ENCODE results near the gene ADD2.

The ADD2 gene

DNA sequence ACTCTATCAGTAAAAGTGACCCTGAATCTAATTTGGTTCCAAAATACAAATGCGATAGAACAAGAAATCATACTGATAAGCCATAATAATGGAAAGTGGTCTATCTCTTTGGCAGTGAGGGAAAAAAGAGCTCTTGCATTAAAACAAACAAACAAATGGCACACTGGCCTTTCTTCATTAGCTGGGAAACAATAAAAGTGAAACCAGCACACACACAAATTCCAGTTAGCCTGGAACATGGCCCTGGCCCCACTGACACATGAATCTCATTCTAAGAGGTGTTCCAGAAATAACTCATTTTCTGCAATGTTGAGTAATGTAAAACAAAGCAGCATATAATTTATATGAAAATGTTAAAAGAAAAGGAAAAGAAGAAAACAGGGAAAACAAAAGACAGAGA, 135.0 kb downstream of the ADD2 start:
- H3K36me3 ChIP-seq (ENCODE audit: control insufficient read depth in 1 of 2, insufficient read depth in 2 of 2, low read depth in 1 of 2, low read length in 2 of 2): no peaks in the 10 kb centered on the region
- no peak overlapping the region for H2AK5ac ChIP-seq (ENCODE audit: low read length, severe bottlenecking)
- no peak overlapping the region for H3K4me3 ChIP-seq (ENCODE audit: insufficient read depth in 1 of 2, low read depth in 1 of 2, low read length in 2 of 2)
- no peak overlapping the region for H3K14ac ChIP-seq (ENCODE audit: low read length in 2 of 2)
- peaks cover 13% of the 10 kb centered on the region for H3K9me3 ChIP-seq (ENCODE audit: control insufficient read depth, low read length)
- H2BK15ac ChIP-seq (ENCODE audit: low read depth, poor library complexity, severe bottlenecking): no peak overlapping the region
- H3K4ac ChIP-seq (ENCODE audit: low read depth in 1 of 2, low read length in 2 of 2): no peak overlapping the region
- H3K23ac ChIP-seq (ENCODE audit: low read length in 2 of 2): no peak overlapping the region
- H4K8ac ChIP-seq (ENCODE audit: low read length): no peak overlapping the region
- no peak overlapping the region for H3K9ac ChIP-seq (ENCODE audit: low read length)
- DNase-seq: no peak
- no peak overlapping the region for H3K4me2 ChIP-seq (ENCODE audit: low read length, poor library complexity, severe bottlenecking)
- no peaks in the 10 kb centered on the region for H3K4me1 ChIP-seq (ENCODE audit: control insufficient read depth, insufficient read depth, low read depth, low read length)
- no peak overlapping the region for H2BK120ac ChIP-seq (ENCODE audit: low read depth, low read length)
- no peak overlapping the region for H3K27ac ChIP-seq (ENCODE audit: low read length, poor library complexity, severe bottlenecking)
- no peak overlapping the region for H3K18ac ChIP-seq (ENCODE audit: low read depth in 1 of 2, low read length in 2 of 2)
- WGBS: no CpG with 5 or more reads among the region's 1 CpG
- no peak overlapping the region for H2BK12ac ChIP-seq (ENCODE audit: low read length in 2 of 2)
- no peak overlapping the region for H2AFZ ChIP-seq (ENCODE audit: low read depth, low read length)
- peaks cover 24 to 65% of the 10 kb centered on the region in 2 experiments for H3K27me3 ChIP-seq (ENCODE audit: control insufficient read depth in 1 of 2, insufficient read depth in 1 of 2, low read length in 2 of 2)
- H2BK5ac ChIP-seq (ENCODE audit: low read depth, low read length, poor library complexity, severe bottlenecking): no peak overlapping the region
- H3K79me1 ChIP-seq (replicated peaks; ENCODE audit: low read length, poor library complexity, severe bottlenecking): no peaks in the 10 kb centered on the region
- no peak overlapping the region for H4K91ac ChIP-seq (ENCODE audit: low read length)

GRCh38 chr2:70632388-70632787, 135.6 kb downstream of the ADD2 start:
- Histone ChIP-seq H2BK5ac (ENCODE audit: low read depth, low read length, poor library complexity, severe bottlenecking) (no peak overlapping the region), H4K91ac (ENCODE audit: low read length) (no peak overlapping the region), H2AK5ac (ENCODE audit: low read length, severe bottlenecking) (no peak overlapping the region), H3K4me3 (ENCODE audit: insufficient read depth in 1 of 2, low read depth in 1 of 2, low read length in 2 of 2) (no peak overlapping the region), H3K9me3 (ENCODE audit: control insufficient read depth, low read length) (peaks cover 13% of the 10 kb centered on the region), H3K9ac (ENCODE audit: low read length) (no peak overlapping the region), H4K8ac (ENCODE audit: low read length) (no peak overlapping the region), H2BK12ac (ENCODE audit: low read length in 2 of 2) (no peak overlapping the region), H3K4ac (ENCODE audit: low read depth in 1 of 2, low read length in 2 of 2) (no peak overlapping the region), H3K18ac (ENCODE audit: low read depth in 1 of 2, low read length in 2 of 2) (no peak overlapping the region), H3K23ac (ENCODE audit: low read length in 2 of 2) (no peak overlapping the region), H2BK120ac (ENCODE audit: low read depth, low read length) (no peak overlapping the region), H3K4me2 (ENCODE audit: low read length, poor library complexity, severe bottlenecking) (no peak overlapping the region), H2BK15ac (ENCODE audit: low read depth, poor library complexity, severe bottlenecking) (no peak overlapping the region), H3K36me3 (ENCODE audit: control insufficient read depth in 1 of 2, insufficient read depth in 2 of 2, low read depth in 1 of 2, low read length in 2 of 2) (no peaks in the 10 kb centered on the region), H3K79me1 (replicated peaks; ENCODE audit: low read length, poor library complexity, severe bottlenecking) (no peaks in the 10 kb centered on the region), H3K27me3 (ENCODE audit: control insufficient read depth in 1 of 2, insufficient read depth in 1 of 2, low read length in 2 of 2) (peaks cover 24 to 63% of the 10 kb centered on the region in 2 experiments), H3K4me1 (ENCODE audit: control insufficient read depth, insufficient read depth, low read depth, low read length) (no peaks in the 10 kb centered on the region), H3K14ac (ENCODE audit: low read length in 2 of 2) (no peak overlapping the region), H3K27ac (ENCODE audit: low read length, poor library complexity, severe bottlenecking) (no peak overlapping the region), H2AFZ (ENCODE audit: low read depth, low read length) (no peak overlapping the region)
- WGBS: 100% methylated on average over 1 of the region's 1 CpG
- DNase-seq: no peak

DNA sequence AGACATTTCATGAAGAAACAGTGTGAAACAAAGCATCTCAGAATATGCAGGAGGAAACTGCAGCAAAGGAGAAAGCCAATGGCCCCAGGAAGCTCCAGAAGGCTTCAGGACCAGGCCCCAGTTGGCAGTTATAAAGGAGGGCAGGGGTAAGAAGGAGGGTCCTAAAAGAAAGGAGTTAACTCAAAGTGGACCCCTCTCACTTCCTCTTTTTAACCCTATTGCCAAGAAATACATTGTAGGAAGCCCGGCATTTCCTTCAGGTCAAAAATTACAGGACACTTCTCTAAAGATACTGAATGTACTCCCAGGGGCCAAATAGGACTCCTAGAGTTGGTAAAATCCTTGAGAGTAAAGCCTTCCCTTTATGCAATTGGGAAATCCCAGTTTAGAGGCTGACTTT, 137.2 kb downstream of the ADD2 start:
- Histone ChIP-seq H2AFZ (ENCODE audit: low read depth, low read length) (no peak overlapping the region), H3K27me3 (ENCODE audit: control insufficient read depth in 1 of 2, insufficient read depth in 1 of 2, low read length in 2 of 2) (peaks cover 27 to 54% of the 10 kb centered on the region in 2 experiments), H3K18ac (ENCODE audit: low read depth in 1 of 2, low read length in 2 of 2) (no peak overlapping the region), H2BK12ac (ENCODE audit: low read length in 2 of 2) (no peak overlapping the region), H4K91ac (ENCODE audit: low read length) (no peak overlapping the region), H3K27ac (ENCODE audit: low read length, poor library complexity, severe bottlenecking) (no peak overlapping the region), H3K4ac (ENCODE audit: low read depth in 1 of 2, low read length in 2 of 2) (no peak overlapping the region), H3K9me3 (ENCODE audit: control insufficient read depth, low read length) (peaks cover 13% of the 10 kb centered on the region), H3K4me1 (ENCODE audit: control insufficient read depth, insufficient read depth, low read depth, low read length) (peaks cover 2% of the 10 kb centered on the region), H4K8ac (ENCODE audit: low read length) (no peak overlapping the region), H3K23ac (ENCODE audit: low read length in 2 of 2) (no peak overlapping the region), H2BK120ac (ENCODE audit: low read depth, low read length) (no peak overlapping the region), H3K4me2 (ENCODE audit: low read length, poor library complexity, severe bottlenecking) (no peak overlapping the region), H2AK5ac (ENCODE audit: low read length, severe bottlenecking) (no peak overlapping the region), H3K4me3 (ENCODE audit: insufficient read depth in 1 of 2, low read depth in 1 of 2, low read length in 2 of 2) (no peak overlapping the region), H3K36me3 (ENCODE audit: control insufficient read depth in 1 of 2, insufficient read depth in 2 of 2, low read depth in 1 of 2, low read length in 2 of 2) (no peaks in the 10 kb centered on the region), H3K14ac (ENCODE audit: low read length in 2 of 2) (no peak overlapping the region), H2BK15ac (ENCODE audit: low read depth, poor library complexity, severe bottlenecking) (no peak overlapping the region), H3K9ac (ENCODE audit: low read length) (no peak overlapping the region), H3K79me1 (replicated peaks; ENCODE audit: low read length, poor library complexity, severe bottlenecking) (no peaks in the 10 kb centered on the region), H2BK5ac (ENCODE audit: low read depth, low read length, poor library complexity, severe bottlenecking) (no peak overlapping the region)
- 93% methylated on average over 1 of the region's 1 CpG for WGBS
- DNase-seq: no peak

GRCh38 chr2:70627211-70627898, 140.6 kb downstream of the ADD2 start:
- Histone ChIP-seq H2BK12ac (ENCODE audit: low read length in 2 of 2) (no peak overlapping the region), H3K4me3 (ENCODE audit: insufficient read depth in 1 of 2, low read depth in 1 of 2, low read length in 2 of 2) (no peak overlapping the region), H4K91ac (ENCODE audit: low read length) (no peak overlapping the region), H3K79me1 (replicated peaks; ENCODE audit: low read length, poor library complexity, severe bottlenecking) (no peaks in the 10 kb centered on the region), H3K36me3 (ENCODE audit: control insufficient read depth in 1 of 2, insufficient read depth in 2 of 2, low read depth in 1 of 2, low read length in 2 of 2) (no peaks in the 10 kb centered on the region), H3K4ac (ENCODE audit: low read depth in 1 of 2, low read length in 2 of 2) (no peak overlapping the region), H2AK5ac (ENCODE audit: low read length, severe bottlenecking) (no peak overlapping the region), H2BK15ac (ENCODE audit: low read depth, poor library complexity, severe bottlenecking) (no peak overlapping the region), H3K18ac (ENCODE audit: low read depth in 1 of 2, low read length in 2 of 2) (no peak overlapping the region), H3K14ac (ENCODE audit: low read length in 2 of 2) (no peak overlapping the region), H2BK120ac (ENCODE audit: low read depth, low read length) (no peak overlapping the region), H3K9ac (ENCODE audit: low read length) (no peak overlapping the region), H2BK5ac (ENCODE audit: low read depth, low read length, poor library complexity, severe bottlenecking) (no peak overlapping the region), H3K4me1 (ENCODE audit: control insufficient read depth, insufficient read depth, low read depth, low read length) (peaks cover 2% of the 10 kb centered on the region), H3K4me2 (ENCODE audit: low read length, poor library complexity, severe bottlenecking) (no peak overlapping the region), H3K9me3 (ENCODE audit: control insufficient read depth, low read length) (no peaks in the 10 kb centered on the region), H2AFZ (ENCODE audit: low read depth, low read length) (no peak overlapping the region), H3K27ac (ENCODE audit: low read length, poor library complexity, severe bottlenecking) (no peak overlapping the region), H3K27me3 (ENCODE audit: control insufficient read depth in 1 of 2, insufficient read depth in 1 of 2, low read length in 2 of 2) (peaks cover 21 to 32% of the 10 kb centered on the region in 2 experiments), H3K23ac (ENCODE audit: low read length in 2 of 2) (no peak overlapping the region), H4K8ac (ENCODE audit: low read length) (no peak overlapping the region)
- peak; percentile 27 for DNase-seq
- WGBS: 38% methylated on average over 1 of the region's 2 CpGs

All from mesenchymal stem cell (in vitro differentiated cells and primary cell).